HEK293 (cell line): ENCODE measurements around the gene RBM34.
A peak's percentile ranks its signal among the peaks of the same experiment; 100 is the strongest.

Source experiments
- CTCF ChIA-PET: fragments of 350-600 bp; formaldehyde crosslinking; extraction: SDS; loops from one replicate; lab custom pipeline; 2021; ENCODE audit warnings: antibody characterized with exemption; lab: Yijun Ruan, JAX
- POLR2A ChIA-PET: fragments of 300-600 bp; formaldehyde crosslinking; extraction: SDS; loops from one replicate; lab custom pipeline; 2020; ENCODE audit warnings: antibody characterized with exemption, inconsistent platforms; lab: Yijun Ruan, JAX
- H3K27ac ChIP-seq: fragments of 200-500 bp; sonication (Bioruptor generic); 2 replicates; pipeline ENCODE4 v1.5.1; 2014; ENCODE audit warnings: low read depth, low read length, control low read depth, inconsistent platforms; ENCODE audit errors: extremely low read depth
- H3K36me3 ChIP-seq, 2 experiments: fragments of 200-500 bp in 1 of 2; sonication (Bioruptor generic) in 1 of 2; 1 replicate in 1 of 2; 2 replicates in 1 of 2; pipeline ENCODE4 v1.5.1; 2014 to 2017; ENCODE audit warnings: inconsistent platforms in 2 of 2, low read length in 2 of 2; ENCODE audit not compliant: control insufficient read depth in 2 of 2, insufficient read depth in 1 of 2
- H3K4me1 ChIP-seq: fragments of 200-500 bp; sonication (Bioruptor generic); 2 replicates; pipeline ENCODE4 v1.5.1; 2014; ENCODE audit warnings: mild to moderate bottlenecking, low read length, inconsistent platforms; ENCODE audit not compliant: control insufficient read depth, insufficient read depth
- H3K4me3 ChIP-seq: 2 replicates; pipeline ENCODE4 v1.5.1; 2011; ENCODE audit warnings: low read depth, mild to moderate bottlenecking, control low read depth, low read length, moderate library complexity
- H3K9me3 ChIP-seq: fragments of 200-500 bp; sonication (Bioruptor generic); 2 replicates; pipeline ENCODE4 v1.5.1; 2014; ENCODE audit warnings: low read depth, low read length, inconsistent platforms; ENCODE audit not compliant: control insufficient read depth, insufficient read depth
- KLF7 ChIP-seq: fragments of 450-650 bp; formaldehyde crosslinking; IDR thresholded peaks from 2 replicates; pipeline ENCODE4 v1.5.1; 2016; ENCODE audit warnings: missing biosample characterization, missing genetic modification characterization, borderline replicate concordance
- KLF8 ChIP-seq: fragments of 450-650 bp; formaldehyde crosslinking; IDR thresholded peaks from 2 replicates; pipeline ENCODE4 v1.5.1; 2016; ENCODE audit warnings: missing biosample characterization, missing genetic modification characterization
- OSR2 ChIP-seq: fragments of 450-650 bp; formaldehyde crosslinking; IDR thresholded peaks from 2 replicates; pipeline ENCODE4 v1.5.1; 2016; ENCODE audit warnings: missing biosample characterization, missing genetic modification characterization
- PRDM4 ChIP-seq: fragments of 450-650 bp; formaldehyde crosslinking; IDR thresholded peaks from 2 replicates; pipeline ENCODE4 v1.5.1; 2017; ENCODE audit warnings: missing biosample characterization, missing genetic modification characterization
- SCRT1 ChIP-seq: fragments of 450-650 bp; formaldehyde crosslinking; IDR thresholded peaks from 2 replicates; pipeline ENCODE4 v1.5.1; 2016; ENCODE audit warnings: missing biosample characterization, missing genetic modification characterization, borderline replicate concordance
- SCRT2 ChIP-seq: fragments of 450-650 bp; formaldehyde crosslinking; IDR thresholded peaks from 2 replicates; pipeline ENCODE4 v1.5.1; 2016; ENCODE audit warnings: missing biosample characterization, missing genetic modification characterization
- ZBTB17 ChIP-seq: fragments of 450-650 bp; formaldehyde crosslinking; IDR thresholded peaks from 2 replicates; pipeline ENCODE4 v1.5.1; 2016; ENCODE audit warnings: missing biosample characterization, missing genetic modification characterization
- ZNF140 ChIP-seq: fragments of 450-650 bp; formaldehyde crosslinking; IDR thresholded peaks from 2 replicates; pipeline ENCODE4 v1.5.1; 2016; ENCODE audit warnings: missing biosample characterization, missing genetic modification characterization
- ZNF146 ChIP-seq: fragments of 450-650 bp; formaldehyde crosslinking; IDR thresholded peaks from 2 replicates; pipeline ENCODE4 v1.5.1; 2016; ENCODE audit warnings: missing biosample characterization, missing genetic modification characterization
- ZNF214 ChIP-seq: fragments of 450-650 bp; formaldehyde crosslinking; IDR thresholded peaks from 2 replicates; pipeline ENCODE4 v1.5.1; 2017; ENCODE audit warnings: missing biosample characterization, mild to moderate bottlenecking, missing genetic modification characterization, borderline replicate concordance
- ZNF362 ChIP-seq: fragments of 450-650 bp; formaldehyde crosslinking; IDR thresholded peaks from 2 replicates; pipeline ENCODE4 v1.5.1; 2016; ENCODE audit warnings: missing biosample characterization, missing genetic modification characterization
- ZNF394 ChIP-seq: fragments of 450-650 bp; formaldehyde crosslinking; IDR thresholded peaks from 2 replicates; pipeline ENCODE4 v1.5.1; 2016; ENCODE audit warnings: missing biosample characterization, missing genetic modification characterization, mild to moderate bottlenecking, moderate library complexity, borderline replicate concordance
- ZNF423 ChIP-seq: fragments of 450-650 bp; formaldehyde crosslinking; IDR thresholded peaks from 2 replicates; pipeline ENCODE4 v1.5.1; 2016; ENCODE audit warnings: missing biosample characterization, missing genetic modification characterization
- ZNF560 ChIP-seq: fragments of 450-650 bp; formaldehyde crosslinking; IDR thresholded peaks from 2 replicates; pipeline ENCODE4 v1.5.1; 2017; ENCODE audit warnings: missing biosample characterization, missing genetic modification characterization, borderline replicate concordance
- ZNF660 ChIP-seq: fragments of 450-650 bp; IDR thresholded peaks from 2 replicates; pipeline ENCODE4 v1.5.1; 2018; ENCODE audit warnings: missing biosample characterization, mild to moderate bottlenecking, missing genetic modification characterization
- TF ChIP-seq, protein P1 (sequence below): fragments of 450-650 bp; formaldehyde crosslinking; IDR thresholded peaks from 2 replicates; pipeline ENCODE4 v1.5.1; 2016; ENCODE audit warnings: missing biosample characterization, missing genetic modification characterization
- TF ChIP-seq, protein P2 (sequence below): fragments of 450-650 bp; formaldehyde crosslinking; IDR thresholded peaks from 2 replicates; pipeline ENCODE4 v1.5.1; 2016; ENCODE audit warnings: missing biosample characterization, missing genetic modification characterization
- TF ChIP-seq, protein P3 (sequence below): fragments of 450-650 bp; formaldehyde crosslinking; IDR thresholded peaks from 2 replicates; pipeline ENCODE4 v1.5.1; 2016; ENCODE audit warnings: missing biosample characterization, missing genetic modification characterization

Gene RBM34

DNA sequence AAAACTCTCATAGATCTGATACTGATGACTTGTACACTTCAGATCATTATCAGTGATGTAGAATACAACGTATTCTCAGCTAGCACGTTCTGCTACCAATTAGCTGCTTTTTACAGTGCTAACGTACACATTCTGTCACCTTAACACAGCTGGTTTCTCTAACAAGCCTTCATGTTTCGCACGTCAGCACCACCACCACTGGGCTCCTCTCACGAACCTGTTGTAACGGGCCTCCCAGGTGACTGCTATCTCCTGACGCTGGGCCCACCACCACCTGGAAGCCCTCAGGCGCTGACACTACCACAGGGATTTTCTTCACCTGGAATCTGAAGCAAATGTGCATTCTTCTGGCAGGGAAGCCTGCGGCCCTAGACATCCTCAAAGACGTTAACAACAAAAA lies 52.2 kb downstream of the RBM34 start (continued):
- TF ChIP-seq, protein P1, sequence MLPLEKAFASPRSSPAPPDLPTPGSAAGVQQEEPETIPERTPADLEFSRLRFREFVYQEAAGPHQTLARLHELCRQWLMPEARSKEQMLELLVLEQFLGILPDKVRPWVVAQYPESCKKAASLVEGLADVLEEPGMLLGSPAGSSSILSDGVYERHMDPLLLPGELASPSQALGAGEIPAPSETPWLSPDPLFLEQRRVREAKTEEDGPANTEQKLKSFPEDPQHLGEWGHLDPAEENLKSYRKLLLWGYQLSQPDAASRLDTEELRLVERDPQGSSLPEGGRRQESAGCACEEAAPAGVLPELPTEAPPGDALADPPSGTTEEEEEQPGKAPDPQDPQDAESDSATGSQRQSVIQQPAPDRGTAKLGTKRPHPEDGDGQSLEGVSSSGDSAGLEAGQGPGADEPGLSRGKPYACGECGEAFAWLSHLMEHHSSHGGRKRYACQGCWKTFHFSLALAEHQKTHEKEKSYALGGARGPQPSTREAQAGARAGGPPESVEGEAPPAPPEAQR (tag by site-specific recombination) = no peak
- TF ChIP-seq ZNF423 (tag by site-specific recombination) (no peak), ZNF394 (no peak)

GRCh38 chr1:235108185-235108593 lies 52.9 kb downstream of the RBM34 start:
- Histone ChIP-seq H3K9me3 (no peaks in the 10 kb centered on the region), H3K4me3 (no peak overlapping the region), H3K36me3 (peaks cover 44 to 59% of the 10 kb centered on the region in 2 experiments)
- CTCF ChIA-PET = interaction anchor here (0.7 to 4.0 kb wide), 8 partner anchors 11 to 609 kb away, joined by 3 to 27 read pairs (median 4); no protein-coding TSS in a partner anchor
- TF ChIP-seq ZNF140 (tag by site-specific recombination) (no peak), ZNF362 (tag by site-specific recombination) (peak; percentile 84), OSR2 (tag by site-specific recombination) (no peak), ZNF214 (tag by site-specific recombination) (no peak)
- TF ChIP-seq, protein P2, sequence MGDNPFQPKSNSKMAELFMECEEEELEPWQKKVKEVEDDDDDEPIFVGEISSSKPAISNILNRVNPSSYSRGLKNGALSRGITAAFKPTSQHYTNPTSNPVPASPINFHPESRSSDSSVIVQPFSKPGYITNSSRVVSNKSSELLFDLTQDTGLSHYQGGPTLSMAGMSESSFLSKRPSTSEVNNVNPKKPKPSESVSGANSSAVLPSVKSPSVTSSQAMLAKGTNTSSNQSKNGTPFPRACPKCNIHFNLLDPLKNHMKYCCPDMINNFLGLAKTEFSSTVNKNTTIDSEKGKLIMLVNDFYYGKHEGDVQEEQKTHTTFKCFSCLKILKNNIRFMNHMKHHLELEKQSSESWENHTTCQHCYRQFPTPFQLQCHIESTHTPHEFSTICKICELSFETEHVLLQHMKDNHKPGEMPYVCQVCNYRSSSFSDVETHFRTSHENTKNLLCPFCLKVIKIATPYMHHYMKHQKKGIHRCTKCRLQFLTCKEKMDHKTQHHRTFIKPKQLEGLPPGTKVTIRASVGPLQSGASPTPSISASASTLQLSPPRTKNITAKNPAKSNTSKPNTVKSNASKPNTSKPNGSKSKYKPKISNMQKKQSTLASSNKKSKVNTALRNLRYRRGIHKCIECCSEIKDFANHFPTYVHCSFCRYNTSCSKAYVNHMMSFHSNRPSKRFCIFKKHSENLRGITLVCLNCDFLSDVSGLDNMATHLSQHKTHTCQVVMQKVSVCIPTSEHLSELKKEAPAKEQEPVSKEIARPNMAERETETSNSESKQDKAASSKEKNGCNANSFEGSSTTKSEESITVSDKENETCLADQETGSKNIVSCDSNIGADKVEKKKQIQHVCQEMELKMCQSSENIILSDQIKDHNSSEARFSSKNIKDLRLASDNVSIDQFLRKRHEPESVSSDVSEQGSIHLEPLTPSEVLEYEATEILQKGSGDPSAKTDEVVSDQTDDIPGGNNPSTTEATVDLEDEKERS (tag by site-specific recombination) = 0 out of 2 replicates have a peak, but pooled peaks have one; percentile 21
- TF ChIP-seq, all 188 proteins: peak for 2
- Histone ChIP-seq H3K4me1 (no peaks in the 10 kb centered on the region), H3K27ac (no peak overlapping the region)
- POLR2A ChIA-PET = interaction anchor here (0.6 to 1.5 kb wide), 7 partner anchors 8 to 619 kb away, joined by 3 to 10 read pairs (median 3); partner anchors contain the start of gene TOMM20

- Histone ChIP-seq H3K4me3 (no peak overlapping the region), H3K9me3 (no peaks in the 10 kb centered on the region), H3K27ac (no peak overlapping the region), H3K4me1 (no peaks in the 10 kb centered on the region), H3K36me3 (peaks cover 38 to 53% of the 10 kb centered on the region in 2 experiments)
- ChIA-PET CTCF (interaction anchor here (0.6 to 4.0 kb wide), 10 partner anchors 8 to 608 kb away, joined by 3 to 27 read pairs (median 3); no protein-coding TSS in a partner anchor), POLR2A (interaction anchor here (0.6 to 1.7 kb wide), 9 partner anchors 9 to 619 kb away, joined by 3 to 10 read pairs (median 3); partner anchors contain the start of gene TOMM20)
- TF ChIP-seq, protein P3, sequence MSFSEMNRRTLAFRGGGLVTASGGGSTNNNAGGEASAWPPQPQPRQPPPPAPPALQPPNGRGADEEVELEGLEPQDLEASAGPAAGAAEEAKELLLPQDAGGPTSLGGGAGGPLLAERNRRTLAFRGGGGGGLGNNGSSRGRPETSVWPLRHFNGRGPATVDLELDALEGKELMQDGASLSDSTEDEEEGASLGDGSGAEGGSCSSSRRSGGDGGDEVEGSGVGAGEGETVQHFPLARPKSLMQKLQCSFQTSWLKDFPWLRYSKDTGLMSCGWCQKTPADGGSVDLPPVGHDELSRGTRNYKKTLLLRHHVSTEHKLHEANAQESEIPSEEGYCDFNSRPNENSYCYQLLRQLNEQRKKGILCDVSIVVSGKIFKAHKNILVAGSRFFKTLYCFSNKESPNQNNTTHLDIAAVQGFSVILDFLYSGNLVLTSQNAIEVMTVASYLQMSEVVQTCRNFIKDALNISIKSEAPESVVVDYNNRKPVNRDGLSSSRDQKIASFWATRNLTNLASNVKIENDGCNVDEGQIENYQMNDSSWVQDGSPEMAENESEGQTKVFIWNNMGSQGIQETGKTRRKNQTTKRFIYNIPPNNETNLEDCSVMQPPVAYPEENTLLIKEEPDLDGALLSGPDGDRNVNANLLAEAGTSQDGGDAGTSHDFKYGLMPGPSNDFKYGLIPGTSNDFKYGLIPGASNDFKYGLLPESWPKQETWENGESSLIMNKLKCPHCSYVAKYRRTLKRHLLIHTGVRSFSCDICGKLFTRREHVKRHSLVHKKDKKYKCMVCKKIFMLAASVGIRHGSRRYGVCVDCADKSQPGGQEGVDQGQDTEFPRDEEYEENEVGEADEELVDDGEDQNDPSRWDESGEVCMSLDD (tag by site-specific recombination) = no peak
- TF ChIP-seq SCRT2 (tag by site-specific recombination) (peak; percentile 94), ZNF660 (tag by site-specific recombination) (0 out of 2 replicates have a peak, but pooled peaks have one; percentile 2), SCRT1 (peak; percentile 80; the same call in 1 of the 2 replicates), ZNF423 (tag by site-specific recombination) (no peak), KLF7 (tag by site-specific recombination) (no peak), PRDM4 (no peak), KLF8 (tag by site-specific recombination) (no peak), ZNF560 (tag by site-specific recombination) (no peak), ZBTB17 (tag by site-specific recombination) (peak; percentile 41; the same call in 1 of the 2 replicates), ZNF146 (tag by site-specific recombination) (no peak)
Measured at GRCh38 chr1:235107368-235108184, 53.5 kb downstream of the RBM34 start.
